ENCODE results near the gene NTN3. TPM values are rescaled to one million over a fixed set of nuclear protein-coding genes. Genes with fewer than 3 reads are reported as not detected.

NTN3 gene
- total RNA-seq, 1 donor from 2014 or later, result 17.9 TPM

GRCh38 chr16:2465653-2466415 is 5.3 kb upstream of the NTN3 start:
- H3K4me1 Mint-ChIP-seq, result peaks cover 20% of the 10 kb centered on the region
- no peak overlapping the region for H3K4me3 Mint-ChIP-seq
- no peak for DNase-seq (ENCODE audit: low spot score in 2 of 2, unreplicated experiment in 2 of 2)
- no peaks in the 10 kb centered on the region for H3K36me3 Mint-ChIP-seq
- no peak for TF ChIP-seq CTCF (IDR thresholded peaks at IDR 0.05; ENCODE audit: unreplicated experiment)
- no peaks in the 10 kb centered on the region for H3K27me3 Mint-ChIP-seq (ENCODE audit: low read depth)
- H3K9me3 Mint-ChIP-seq, result no peaks in the 10 kb centered on the region
- H3K27ac Mint-ChIP-seq, result no peak overlapping the region

- Mint-ChIP-seq H3K27ac (peak overlapping the region; percentile 47), H3K36me3 (no peaks in the 10 kb centered on the region), H3K4me3 (peak overlapping the region; percentile 36), H3K4me1 (peaks cover 20% of the 10 kb centered on the region), H3K9me3 (no peaks in the 10 kb centered on the region), H3K27me3 (ENCODE audit: low read depth) (no peaks in the 10 kb centered on the region)
- no peak for DNase-seq (ENCODE audit: low spot score in 2 of 2, unreplicated experiment in 2 of 2)
- no peak for TF ChIP-seq CTCF (IDR thresholded peaks at IDR 0.05; ENCODE audit: unreplicated experiment)
These were observed 4.2 kb upstream of the NTN3 start for GRCh38 chr16:2466667-2467527.

GRCh38 chr16:2467528-2468232 is 3.4 kb upstream of the NTN3 start:
- TF ChIP-seq CTCF (IDR thresholded peaks at IDR 0.05; ENCODE audit: unreplicated experiment), result no peak
- H3K27ac Mint-ChIP-seq, result no peak overlapping the region
- H3K4me3 Mint-ChIP-seq, result peak overlapping the region; percentile 60
- H3K27me3 Mint-ChIP-seq (ENCODE audit: low read depth), result no peaks in the 10 kb centered on the region
- H3K36me3 Mint-ChIP-seq, result no peaks in the 10 kb centered on the region
- H3K4me1 Mint-ChIP-seq, result peaks cover 20% of the 10 kb centered on the region
- no peaks in the 10 kb centered on the region for H3K9me3 Mint-ChIP-seq
- DNase-seq (ENCODE audit: low spot score in 2 of 2, unreplicated experiment in 2 of 2), result peak in 1 of 2 experiments; percentile 70

- Mint-ChIP-seq H3K4me1 (peaks cover 25% of the 10 kb centered on the region), H3K27me3 (ENCODE audit: low read depth) (no peaks in the 10 kb centered on the region), H3K36me3 (no peaks in the 10 kb centered on the region), H3K4me3 (peak overlapping the region; percentile 60), H3K9me3 (no peaks in the 10 kb centered on the region), H3K27ac (no peak overlapping the region)
- no peak for TF ChIP-seq CTCF (IDR thresholded peaks at IDR 0.05; ENCODE audit: unreplicated experiment)
- DNase-seq (ENCODE audit: low spot score in 2 of 2, unreplicated experiment in 2 of 2), result peak in 1 of 2 experiments; percentile 55
These were observed 2.8 kb upstream of the NTN3 start for GRCh38 chr16:2468233-2468724.

GRCh38 chr16:2468725-2469398 is 2.2 kb upstream of the NTN3 start:
- Mint-ChIP-seq H3K27me3 (ENCODE audit: low read depth) (no peaks in the 10 kb centered on the region), H3K9me3 (no peaks in the 10 kb centered on the region), H3K4me1 (peaks cover 27% of the 10 kb centered on the region), H3K27ac (no peak overlapping the region), H3K4me3 (peak overlapping the region; percentile 60), H3K36me3 (no peaks in the 10 kb centered on the region)
- no peak for TF ChIP-seq CTCF (IDR thresholded peaks at IDR 0.05; ENCODE audit: unreplicated experiment)
- no peak for DNase-seq (ENCODE audit: low spot score in 2 of 2, unreplicated experiment in 2 of 2)
